GM12875 (cell line): ENCODE results near the gene CFAP73.

Experiments used
- H3K4me3 ChIP-seq: one replicate; pipeline ENCODE4 v1.5.1; 2011; ENCODE audit warnings: low read depth, low read length, control low read depth
- CTCF ChIP-seq: IDR thresholded peaks from 2 replicates; pipeline ENCODE4 v1.5.1; 2011; ENCODE audit warnings: low read depth, mild to moderate bottlenecking, control low read depth, inconsistent platforms, low read length, moderate library complexity, borderline replicate concordance; ENCODE audit not compliant: insufficient read depth

Gene CFAP73

GRCh38 chr12:113119980-113120669 is 29.4 kb upstream of the CFAP73 start:
- no peak overlapping the region for H3K4me3 ChIP-seq
- TF ChIP-seq CTCF = no peak

GRCh38 chr12:113120670-113121370 is 28.7 kb upstream of the CFAP73 start:
- no peak overlapping the region for H3K4me3 ChIP-seq
- no peak for TF ChIP-seq CTCF

GRCh38 chr12:113127791-113128199 is 21.7 kb upstream of the CFAP73 start:
- H3K4me3 ChIP-seq = no peak overlapping the region
- no peak for TF ChIP-seq CTCF

GRCh38 chr12:113128802-113129663 is 20.5 kb upstream of the CFAP73 start:
- no peak for TF ChIP-seq CTCF
- no peak overlapping the region for H3K4me3 ChIP-seq

- no peak for TF ChIP-seq CTCF
- no peak overlapping the region for H3K4me3 ChIP-seq
Observed at GRCh38 chr12:113129664-113130456, 19.7 kb upstream of the CFAP73 start.

- peak; percentile 31; the same call in 1 of the 2 replicates for TF ChIP-seq CTCF
- H3K4me3 ChIP-seq = no peak overlapping the region
Observed at GRCh38 chr12:113130457-113131135, 18.9 kb upstream of the CFAP73 start.
